Activated T-helper 1 cell treated with anti-CD3 and anti-CD28 coated beads, Interleukin-12 subunit alpha, Interleukin-12 subunit beta, Interleukin-2, Interleukin-4 antibody, amounts not matched to agents 30 ng/mL and 10 ng/mL and 1 ng/mL, durations not matched to agents 14 hours and 24 hours and 36 hours (primary cell): ENCODE results near the gene TYW1B. TPM values are rescaled to one million over a fixed set of nuclear protein-coding genes. Genes with fewer than 3 reads are reported as not detected.
"Not testable (repeated sequence)": the region's sequence is repeated elsewhere in the genome, so short reads cannot be mapped to it uniquely, and the experiment has no call there.

Experiments
- DNase-seq: peaks from one replicate; pipeline ENCODE4 v3.0.0; 2021; ENCODE audit warnings: low spot score
- H3K27ac Mint-ChIP-seq: one replicate; pipeline ENCODE4 v1.8.0; 2021; ENCODE audit warnings: mild to moderate bottlenecking, mixed read lengths
- H3K27me3 Mint-ChIP-seq: one replicate; pipeline ENCODE4 v1.8.0; 2022; ENCODE audit warnings: mild to moderate bottlenecking, moderate library complexity, mixed read lengths; ENCODE audit not compliant: insufficient read depth
- H3K36me3 Mint-ChIP-seq: one replicate; pipeline ENCODE4 v1.8.0; 2021; ENCODE audit warnings: low read depth, mixed read lengths
- H3K4me1 Mint-ChIP-seq: one replicate; pipeline ENCODE4 v1.8.0; 2021; ENCODE audit warnings: low read depth, mixed read lengths
- H3K4me3 Mint-ChIP-seq: one replicate; pipeline ENCODE4 v1.8.0; 2021; ENCODE audit warnings: mild to moderate bottlenecking, moderate library complexity, mixed read lengths
- H3K9me3 Mint-ChIP-seq: one replicate; pipeline ENCODE4 v1.8.0; 2021; ENCODE audit warnings: mixed read lengths
- intact Hi-C: fragments of 100-400 bp; cut with micrococcal nuclease; formaldehyde crosslinking; loops from one replicate; pipeline ENCODE4 v1.15.1; 2024
- total RNA-seq: library from RNA; stranded (reverse); gene quantifications from 2 replicates; pipeline ENCODE4 v1.2.3, GENCODE V29; 2022

The TYW1B gene
- total RNA-seq, 1 donor from 2014 or later: 3.3 TPM

- DNase-seq: no peak
- Mint-ChIP-seq H3K4me1 (no peaks in the 10 kb centered on the region), H3K27me3 (no peaks in the 10 kb centered on the region), H3K9me3 (no peaks in the 10 kb centered on the region), H3K36me3 (no peaks in the 10 kb centered on the region), H3K27ac (no peak overlapping the region), H3K4me3 (no peak overlapping the region)
- intact Hi-C loops: no loop called here
Measured at GRCh38 chr7:72538856-72539255, 289.1 kb downstream of the TYW1B start.

GRCh38 chr7:72538147-72538546 is 289.9 kb downstream of the TYW1B start:
- Mint-ChIP-seq H3K36me3 (no peaks in the 10 kb centered on the region), H3K4me1 (no peaks in the 10 kb centered on the region), H3K27ac (no peak overlapping the region), H3K9me3 (no peaks in the 10 kb centered on the region), H3K27me3 (no peaks in the 10 kb centered on the region), H3K4me3 (no peak overlapping the region)
- intact Hi-C loops: no loop called here
- DNase-seq: no peak

- intact Hi-C loops, H3K4me3 Mint-ChIP-seq, H3K4me1 Mint-ChIP-seq, DNase-seq, H3K36me3 Mint-ChIP-seq, H3K9me3 Mint-ChIP-seq, H3K27ac Mint-ChIP-seq, H3K27me3 Mint-ChIP-seq: not testable (repeated sequence)
Measured at GRCh38 chr7:72536038-72536437, 292.0 kb downstream of the TYW1B start.

GRCh38 chr7:72531048-72531447 is 297.0 kb downstream of the TYW1B start:
- H3K4me1 Mint-ChIP-seq, H3K27me3 Mint-ChIP-seq, H3K27ac Mint-ChIP-seq, intact Hi-C loops, H3K4me3 Mint-ChIP-seq, H3K36me3 Mint-ChIP-seq, DNase-seq, H3K9me3 Mint-ChIP-seq: not testable (repeated sequence)

Other genes with a start within 250 kb of the TYW1B start
- gene POM121, start 96.9 kb upstream of the TYW1B start, total RNA-seq: 64.0 and 67.5 TPM in 2 replicates
- 0.44 and 0.57 TPM in 2 replicates for gene TRIM74, start 141.3 kb upstream of the TYW1B start, total RNA-seq
- gene SPDYE8, start 201.6 kb upstream of the TYW1B start, total RNA-seq: not detected in 2 replicates
- gene SPDYE11, start 229.7 kb upstream of the TYW1B start, total RNA-seq: not detected in 2 replicates